CMK (cell line): ENCODE results near the gene ULK4.
"Not testable (repeated sequence)": the region's sequence is repeated elsewhere in the genome, so short reads cannot be mapped to it uniquely, and the experiment has no call there.

Experiments
- DNase-seq: peaks from one replicate; pipeline ENCODE4 v3.0.0-alpha.2; 2010; ENCODE audit warnings: low read depth

ULK4 gene

DNA sequence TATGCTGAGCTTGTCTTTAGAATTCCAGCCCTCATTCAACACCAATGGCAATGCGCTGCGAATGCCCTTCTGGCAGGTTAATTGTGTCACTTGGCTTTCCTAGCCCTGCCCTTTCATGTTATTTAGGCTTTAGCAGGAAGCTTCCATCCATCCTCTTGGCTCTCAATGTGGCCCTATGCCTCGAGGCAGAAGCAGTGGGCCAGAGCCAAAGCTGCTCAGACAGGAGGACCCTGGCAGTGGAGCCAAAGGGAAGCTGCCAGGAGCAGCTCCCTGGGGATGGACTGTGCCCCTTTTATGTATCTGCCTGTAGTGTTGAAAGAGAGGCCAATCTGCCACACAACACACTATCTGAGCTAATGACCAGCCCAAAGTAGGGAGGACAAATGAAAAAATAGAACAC, 386.2 kb downstream of the ULK4 start:
- DNase-seq = no peak

DNA sequence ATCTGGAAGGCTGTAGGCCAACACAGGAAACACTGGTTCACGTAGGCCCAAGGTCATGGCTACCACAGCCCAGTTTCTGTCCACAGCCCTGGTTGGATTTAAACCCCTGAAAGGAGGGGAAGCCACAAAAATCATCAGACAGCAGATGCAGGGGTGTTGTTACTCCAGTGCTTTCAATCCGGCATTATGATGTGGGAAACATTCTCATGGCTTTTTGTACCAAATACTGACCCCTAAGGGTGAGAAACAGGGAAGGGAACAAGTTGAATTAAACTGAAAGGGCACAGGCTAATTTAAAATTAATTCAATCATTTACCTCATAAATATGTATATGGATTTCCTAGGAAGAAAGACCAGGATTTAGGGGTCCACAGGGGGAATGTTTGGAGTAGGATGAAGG, 387.0 kb downstream of the ULK4 start:
- DNase-seq = no peak

- DNase-seq = no peak
Observed at GRCh38 chr3:41573591-41573990, 388.3 kb downstream of the ULK4 start.

DNA sequence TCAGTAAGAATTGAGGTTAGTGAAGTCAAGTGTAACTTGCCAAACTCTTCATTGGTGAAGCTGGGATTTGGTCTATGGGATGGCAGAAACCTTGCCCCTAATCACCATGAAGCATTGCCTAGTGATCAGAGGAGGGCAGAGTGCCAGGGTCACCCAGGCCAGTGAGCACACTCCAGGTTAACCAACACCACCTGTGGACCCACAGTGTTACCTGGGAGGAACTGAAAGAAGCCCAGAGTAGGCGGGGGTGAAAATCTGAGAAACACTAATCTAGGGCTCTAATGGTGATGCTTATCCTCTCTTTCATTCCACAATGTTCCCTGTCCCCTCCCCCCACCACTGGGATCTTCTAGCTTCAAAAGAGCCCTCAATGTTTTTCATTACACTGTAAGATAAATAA, 389.8 kb downstream of the ULK4 start:
- no peak for DNase-seq

DNA sequence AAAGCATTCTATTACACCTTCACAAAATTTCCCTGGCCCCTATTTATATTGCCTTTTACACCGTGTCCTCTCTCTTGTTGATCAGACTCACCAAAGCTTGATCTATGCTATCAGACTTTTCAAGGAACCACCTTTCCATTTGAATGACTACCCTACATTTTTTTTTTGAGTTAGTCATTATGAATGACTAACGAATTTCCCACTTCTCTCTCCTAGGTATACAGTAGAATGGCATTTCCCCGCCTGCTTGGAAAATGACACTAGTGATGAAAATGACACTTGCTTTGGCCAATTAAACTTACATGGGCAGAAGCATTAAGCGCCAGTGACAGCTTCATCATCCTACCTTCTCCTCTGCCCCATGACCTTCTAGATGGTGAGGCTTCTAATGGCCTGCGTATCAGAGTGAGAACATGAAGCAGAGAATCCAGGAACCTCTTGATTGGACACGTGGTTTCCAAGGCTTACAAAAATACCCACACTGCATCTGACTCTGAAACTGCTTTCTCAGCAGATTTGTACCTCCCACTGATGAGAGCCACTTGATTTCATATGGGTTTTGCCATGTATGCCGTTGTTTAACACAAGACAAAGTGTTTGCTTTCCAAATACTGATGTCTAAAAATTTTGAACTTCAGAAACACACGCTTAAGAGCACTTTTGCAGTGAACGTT, 392.1 kb downstream of the ULK4 start:
- no peak for DNase-seq

GRCh38 chr3:41565948-41566514, 395.9 kb downstream of the ULK4 start:
- no peak for DNase-seq

DNA sequence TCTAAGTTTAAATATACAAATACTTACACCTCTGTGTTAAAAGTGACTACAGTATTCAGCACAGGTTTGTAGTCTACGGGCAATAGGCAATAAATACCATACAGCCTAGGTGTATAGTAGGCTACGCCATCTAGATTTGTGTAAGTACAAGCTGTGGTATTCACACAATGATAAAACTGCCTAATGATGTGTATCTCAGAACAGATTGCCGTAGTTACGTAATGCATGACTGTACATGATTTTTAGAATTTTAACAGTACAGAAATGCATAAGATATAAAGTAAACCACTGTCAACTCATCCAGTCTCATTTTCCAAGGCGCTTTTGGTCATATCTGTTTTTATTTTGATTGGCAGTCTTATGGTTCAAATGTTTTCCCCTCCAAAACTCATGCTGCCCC, 396.9 kb downstream of the ULK4 start:
- DNase-seq = no peak

DNA sequence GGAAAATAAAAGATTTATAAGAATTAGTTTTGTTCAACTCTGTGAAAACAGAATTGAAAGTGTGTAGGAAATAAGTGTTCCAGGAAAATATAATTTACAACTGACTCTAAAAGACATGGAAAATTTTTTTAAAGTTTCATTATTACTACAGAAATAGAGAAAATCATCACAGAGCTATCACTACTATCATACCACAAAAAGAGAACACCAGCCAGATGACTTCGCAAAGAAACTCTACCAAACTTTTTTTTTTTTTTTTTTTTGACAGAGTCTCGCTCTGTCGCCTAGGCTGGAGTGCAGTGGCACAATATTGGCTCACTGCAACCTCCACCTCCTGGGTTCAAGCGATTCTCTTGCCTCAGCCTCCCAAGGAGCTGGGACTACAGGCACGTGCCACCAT, 405.7 kb downstream of the ULK4 start:
- DNase-seq = not testable (repeated sequence)

DNA sequence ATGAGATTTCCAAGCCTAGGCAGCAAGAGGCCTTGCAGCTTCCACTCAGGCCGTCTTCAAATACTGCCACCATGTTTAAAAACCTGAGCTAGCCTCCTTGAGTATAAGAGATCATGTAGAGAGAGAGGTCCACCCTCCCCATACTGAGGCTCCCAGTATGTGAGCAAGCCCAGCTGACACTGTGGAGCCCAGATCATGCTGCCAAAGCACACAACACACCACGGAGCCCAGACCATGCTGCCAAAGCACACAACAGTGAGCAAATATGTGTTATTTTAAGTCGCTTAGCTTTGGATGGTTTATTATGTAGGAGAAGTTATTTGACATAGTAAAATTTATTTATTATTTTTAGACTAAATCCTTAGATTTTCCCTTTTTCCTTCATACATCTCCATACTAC, 428.9 kb downstream of the ULK4 start:
- no peak for DNase-seq

DNA sequence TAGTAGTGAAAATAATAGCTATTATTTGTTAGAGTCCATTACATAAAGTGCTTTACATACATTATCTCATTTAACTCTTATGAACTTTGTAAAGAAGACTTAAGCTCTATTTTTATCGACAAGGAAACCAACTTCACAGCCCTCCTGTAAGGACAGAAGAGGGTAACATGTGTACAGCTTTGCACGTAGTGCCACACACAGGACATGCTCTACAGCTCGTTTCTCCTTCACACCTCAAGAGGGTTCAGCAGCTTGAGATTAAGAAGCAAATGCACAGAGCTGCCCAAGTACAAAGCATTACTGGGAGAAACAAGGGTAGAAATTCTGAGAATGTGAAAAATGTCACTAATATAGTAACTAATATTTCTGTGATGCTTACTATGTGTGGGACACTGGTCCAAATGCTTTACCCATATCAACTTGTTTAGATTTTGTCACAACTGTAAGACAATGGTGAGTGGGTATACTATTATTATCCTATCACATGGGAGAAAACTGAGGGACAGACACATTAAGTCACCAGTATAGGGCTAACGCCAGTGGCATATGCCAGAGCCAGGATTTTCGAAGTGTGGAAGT, 434.8 kb downstream of the ULK4 start:
- DNase-seq = no peak

- DNase-seq = no peak
Observed at GRCh38 chr3:41525303-41526064, 436.4 kb downstream of the ULK4 start.

- no peak for DNase-seq
Observed at GRCh38 chr3:41523897-41524296, 438.0 kb downstream of the ULK4 start.

GRCh38 chr3:41522612-41523011, 439.3 kb downstream of the ULK4 start:
- no peak for DNase-seq

GRCh38 chr3:41521010-41521655, 440.8 kb downstream of the ULK4 start:
- no peak for DNase-seq

GRCh38 chr3:41519746-41520145, 442.2 kb downstream of the ULK4 start:
- no peak for DNase-seq

DNA sequence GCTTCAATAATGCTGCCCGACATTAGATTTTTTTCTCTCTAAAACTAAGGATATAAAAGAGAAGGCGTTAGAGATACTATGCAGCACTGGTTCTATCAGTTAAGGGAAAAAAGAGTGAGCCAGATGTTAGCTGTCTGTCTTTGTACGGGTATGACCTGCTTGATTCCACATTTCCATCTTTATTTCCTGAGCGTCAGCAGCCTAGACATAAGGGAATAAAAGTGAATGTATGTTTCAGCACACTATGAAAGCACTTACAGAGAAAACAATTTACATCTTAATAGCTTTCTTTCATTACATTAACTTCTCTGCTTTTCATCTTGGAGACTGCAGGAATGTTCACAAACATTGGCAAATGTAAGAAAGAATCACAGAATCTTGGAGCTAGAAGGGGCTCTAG, 443.3 kb downstream of the ULK4 start:
- DNase-seq = no peak

- no peak for DNase-seq
Observed at GRCh38 chr3:41508063-41508696, 453.7 kb downstream of the ULK4 start.

- DNase-seq = no peak
Observed at GRCh38 chr3:41507336-41508062, 454.4 kb downstream of the ULK4 start.

DNA sequence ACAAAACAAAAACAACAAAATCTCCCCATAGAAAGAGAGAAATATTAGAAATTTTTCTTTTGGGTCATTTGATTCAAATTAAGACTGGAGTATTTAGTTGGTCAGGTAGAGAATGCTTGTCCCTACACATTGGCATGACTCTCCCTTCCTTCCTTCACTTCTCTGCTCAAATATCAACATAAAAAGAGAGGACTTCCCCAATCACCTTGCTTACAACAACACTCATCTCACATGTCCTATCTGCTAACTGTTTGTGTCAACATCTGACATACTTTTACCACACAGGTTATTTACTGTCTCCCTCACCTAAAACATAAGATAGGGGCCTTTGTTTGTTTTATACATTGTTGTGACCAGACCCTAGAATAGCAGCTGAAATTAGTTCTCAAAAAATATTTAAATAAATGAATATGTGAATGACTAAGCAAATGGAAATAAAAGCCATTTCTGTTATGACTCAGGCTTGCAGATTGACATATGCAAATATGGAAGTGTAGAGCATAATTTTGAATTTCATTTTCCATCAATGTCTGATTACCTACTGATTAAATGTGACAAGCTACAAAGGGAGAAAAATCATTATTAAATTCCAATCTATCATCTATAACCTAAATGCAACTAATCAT, 457.8 kb downstream of the ULK4 start:
- DNase-seq = no peak

DNA sequence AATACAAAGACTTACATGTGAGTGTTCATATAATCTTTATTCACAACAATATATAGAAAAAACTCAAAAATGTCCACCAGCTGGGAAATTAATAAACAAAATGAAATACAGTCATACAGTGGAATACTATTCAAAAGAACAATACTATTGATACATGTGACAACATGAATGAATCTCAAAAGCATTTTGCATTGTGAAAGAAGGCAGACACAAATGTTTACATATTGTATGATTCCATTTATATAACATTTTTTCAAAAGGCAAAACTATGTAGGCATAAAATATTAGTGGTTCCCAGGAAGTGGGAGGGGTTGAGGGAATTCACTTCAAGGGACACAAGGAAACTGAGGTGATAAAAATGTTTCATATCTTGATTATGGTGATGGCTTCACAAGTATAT, 459.4 kb downstream of the ULK4 start:
- no peak for DNase-seq

DNA sequence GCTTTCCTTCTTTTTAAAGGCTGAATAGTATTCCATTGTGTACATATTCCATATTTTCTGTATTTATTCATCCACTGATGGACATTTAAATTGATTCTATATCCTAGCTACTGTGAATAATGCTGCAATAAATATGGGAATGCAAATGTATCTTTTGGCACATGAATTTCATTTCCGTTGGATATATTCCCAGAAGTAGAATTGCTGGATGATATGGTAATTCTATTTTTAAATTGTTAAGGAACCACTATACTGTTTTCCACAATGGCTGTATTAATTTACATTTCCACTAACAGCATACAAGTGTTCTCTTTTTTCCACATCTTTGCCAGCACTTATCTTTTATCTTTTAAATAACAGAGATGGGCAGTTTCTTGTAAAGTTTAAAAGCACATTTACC, 459.9 kb downstream of the ULK4 start:
- DNase-seq = no peak
